HG02571 (cell line): Measurements from ENCODE around the gene ECSCR.
"Not testable (repeated sequence)": the region's sequence is repeated elsewhere in the genome, so short reads cannot be mapped to it uniquely, and the experiment has no call there.

Source experiments
- ATAC-seq: cut with Tn5 transposase; IDR thresholded peaks from one replicate; pipeline ENCODE4 v1.9.1; 2021; ENCODE audit warnings: mild to moderate bottlenecking, moderate library complexity; ENCODE audit not compliant: unreplicated experiment

ECSCR gene, protein sequence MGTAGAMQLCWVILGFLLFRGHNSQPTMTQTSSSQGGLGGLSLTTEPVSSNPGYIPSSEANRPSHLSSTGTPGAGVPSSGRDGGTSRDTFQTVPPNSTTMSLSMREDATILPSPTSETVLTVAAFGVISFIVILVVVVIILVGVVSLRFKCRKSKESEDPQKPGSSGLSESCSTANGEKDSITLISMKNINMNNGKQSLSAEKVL

DNA sequence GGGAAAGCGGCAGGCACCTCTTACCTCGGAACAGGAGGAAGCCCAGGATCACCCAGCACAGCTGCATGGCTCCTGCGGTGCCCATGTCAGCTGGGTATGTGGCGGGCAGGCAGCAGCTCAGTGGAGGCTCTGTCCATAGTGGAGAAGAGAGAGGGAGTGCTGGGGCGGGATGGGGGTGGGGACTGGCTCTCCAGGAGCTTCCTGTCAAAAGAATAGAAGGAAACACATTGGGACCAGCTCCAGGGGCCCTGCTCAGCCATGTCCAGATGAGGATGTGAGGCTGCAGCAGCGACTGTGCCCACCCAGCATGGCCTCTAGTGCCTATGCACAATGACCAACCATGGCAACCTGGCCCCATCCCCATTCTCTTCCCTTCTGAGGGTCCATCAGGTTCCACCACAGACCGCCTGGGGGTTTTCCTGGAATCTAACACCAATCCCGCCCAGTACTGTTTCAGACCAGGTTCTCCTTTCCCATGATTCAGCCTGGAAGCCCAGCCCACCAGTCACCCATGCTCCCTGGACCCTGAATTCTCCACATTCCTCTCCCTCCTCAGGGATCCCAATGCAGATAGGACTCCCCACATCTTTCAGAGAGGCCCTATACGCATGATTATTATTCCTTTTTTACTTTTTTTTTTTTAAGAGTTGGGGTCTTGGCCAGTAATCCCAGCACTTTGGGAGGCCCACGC, at the start of gene ECSCR:
TSS of gene ECSCR (minus strand) at position 158 of the 691 bp plus-strand sequence. CDS start at position 85, 73 bp downstream.
- no peak for ATAC-seq

DNA sequence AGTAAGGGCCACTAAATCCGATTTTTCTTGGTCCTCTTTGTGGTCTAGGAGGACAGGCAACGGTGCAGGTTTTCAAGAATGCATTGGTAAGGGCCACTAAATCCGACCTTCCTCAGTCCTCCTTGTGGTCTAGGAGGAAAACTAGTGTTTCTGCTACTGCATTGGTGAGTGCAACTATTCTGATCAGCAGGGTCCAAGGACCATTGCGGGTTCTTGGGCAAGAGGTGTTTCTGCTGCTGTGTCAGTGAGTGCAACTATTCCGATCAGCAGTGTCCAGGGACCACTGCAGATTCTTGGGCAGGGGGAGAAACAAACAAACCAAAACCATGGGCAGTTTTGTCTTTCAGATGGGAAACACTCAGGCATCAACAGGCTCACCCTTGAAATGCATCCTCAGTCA, 42.2 kb upstream of the ECSCR start:
- not testable (repeated sequence) for ATAC-seq

DNA sequence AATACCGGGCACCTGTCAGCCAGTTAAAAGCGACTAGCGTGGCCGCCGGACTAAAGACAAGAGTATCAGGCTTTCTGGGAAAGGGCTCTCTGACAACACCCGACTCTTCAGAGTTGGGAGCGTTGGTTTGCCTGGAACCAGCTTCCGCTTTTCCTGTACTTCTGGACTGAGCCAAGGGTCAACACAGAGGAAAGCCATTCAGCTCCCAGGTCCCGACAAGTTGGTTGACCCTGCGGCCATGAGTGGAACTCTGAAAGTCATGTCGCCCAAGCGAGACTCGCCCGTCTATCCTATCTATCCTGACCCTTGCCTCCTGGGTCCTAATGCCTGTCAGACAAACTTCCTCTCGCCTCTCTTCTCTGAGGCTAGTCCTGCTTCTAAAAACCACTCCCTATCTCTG, 41.3 kb upstream of the ECSCR start:
- not testable (repeated sequence) for ATAC-seq

DNA sequence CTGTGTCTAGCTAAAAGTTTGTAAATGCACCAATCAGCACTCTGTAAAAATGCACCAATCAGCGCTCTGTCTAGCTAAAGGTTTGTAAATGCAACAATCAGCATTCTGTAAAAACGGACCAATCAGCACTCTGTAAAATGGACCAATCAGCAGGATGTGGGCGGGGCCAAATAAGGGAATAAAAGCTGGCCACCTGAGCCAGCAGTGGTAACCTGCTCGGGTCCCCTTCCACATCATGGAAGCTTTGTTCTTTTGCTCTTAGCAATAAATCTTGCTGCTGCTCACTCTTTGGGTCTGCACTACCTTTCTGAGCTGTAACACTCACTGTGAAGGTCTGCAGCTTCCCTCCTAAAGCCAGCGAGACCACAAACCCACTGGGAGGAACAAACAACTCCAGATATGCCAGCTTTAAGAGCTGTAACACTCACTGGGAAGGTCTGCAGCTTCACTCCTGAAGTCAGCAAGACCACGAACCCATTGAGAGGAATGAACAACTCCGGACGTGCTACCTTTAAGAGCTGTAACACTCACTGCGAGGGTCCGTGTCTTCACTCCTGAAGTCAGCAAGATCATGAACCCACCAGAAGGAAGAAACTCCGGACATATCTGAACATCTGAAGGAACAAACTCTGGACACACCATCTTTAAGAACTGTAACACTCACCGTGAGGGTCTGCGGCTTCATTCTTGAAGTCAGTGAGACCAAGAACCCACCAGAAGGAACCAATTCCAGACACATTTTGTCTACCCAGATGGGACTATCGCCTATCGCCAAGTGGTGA, 40.7 kb upstream of the ECSCR start:
- not testable (repeated sequence) for ATAC-seq

DNA sequence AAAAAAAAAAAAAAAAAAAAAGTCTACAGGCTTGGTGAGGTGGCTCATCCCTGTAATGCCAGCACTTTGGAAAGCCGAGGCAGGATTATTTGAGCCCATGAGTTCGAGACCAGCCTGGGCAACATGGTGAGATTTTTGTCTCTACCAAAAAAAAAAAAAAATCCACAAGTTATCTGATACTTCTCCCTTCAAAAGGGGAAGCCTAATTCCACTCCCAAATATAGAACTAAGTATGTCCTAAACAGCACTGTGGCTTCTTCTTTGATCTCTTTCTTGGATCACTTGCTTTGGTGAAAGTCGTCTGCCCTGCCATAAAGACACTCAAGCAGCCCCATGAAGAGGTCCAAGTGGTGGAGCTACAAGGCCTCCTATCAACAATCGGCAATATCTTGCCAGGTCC, 38.8 kb upstream of the ECSCR start:
- no peak for ATAC-seq

DNA sequence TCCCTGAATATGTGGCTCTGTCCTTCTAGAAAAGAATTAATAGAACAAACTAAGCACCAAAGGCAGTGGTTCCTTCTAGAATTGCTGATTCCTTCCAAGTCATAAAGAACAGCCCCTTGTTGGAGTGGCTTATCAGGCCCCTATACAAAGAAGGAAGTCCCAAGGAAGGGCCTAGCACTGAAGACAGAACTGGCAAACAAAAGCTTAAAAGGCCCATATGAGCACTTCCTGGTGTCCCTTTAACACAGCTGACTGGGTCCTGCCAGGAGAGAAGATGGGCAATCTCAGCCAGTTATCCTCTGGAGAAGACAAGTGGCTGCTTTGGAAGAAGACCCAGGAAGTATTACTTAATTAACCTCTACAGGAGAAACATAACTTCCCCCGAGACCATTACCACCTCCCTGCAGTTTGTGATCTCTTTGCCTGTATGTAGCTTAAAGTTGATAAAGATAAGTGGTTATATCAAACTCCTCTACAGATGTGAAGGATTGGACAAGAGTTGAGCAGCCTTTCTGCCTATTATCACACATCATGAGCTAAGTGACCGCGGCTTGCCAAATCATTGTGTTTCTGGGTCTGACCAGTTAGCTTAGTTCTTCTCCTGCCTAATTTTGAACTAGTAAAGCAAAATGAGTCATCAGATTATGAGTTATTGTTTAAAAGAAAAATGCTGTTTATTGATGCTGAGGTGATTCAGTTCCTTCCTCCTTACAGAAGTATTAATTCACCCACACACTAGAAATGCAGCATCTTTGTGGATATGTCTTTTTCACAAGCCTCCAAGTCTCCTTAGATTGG, 33.3 kb upstream of the ECSCR start:
- ATAC-seq: no peak

DNA sequence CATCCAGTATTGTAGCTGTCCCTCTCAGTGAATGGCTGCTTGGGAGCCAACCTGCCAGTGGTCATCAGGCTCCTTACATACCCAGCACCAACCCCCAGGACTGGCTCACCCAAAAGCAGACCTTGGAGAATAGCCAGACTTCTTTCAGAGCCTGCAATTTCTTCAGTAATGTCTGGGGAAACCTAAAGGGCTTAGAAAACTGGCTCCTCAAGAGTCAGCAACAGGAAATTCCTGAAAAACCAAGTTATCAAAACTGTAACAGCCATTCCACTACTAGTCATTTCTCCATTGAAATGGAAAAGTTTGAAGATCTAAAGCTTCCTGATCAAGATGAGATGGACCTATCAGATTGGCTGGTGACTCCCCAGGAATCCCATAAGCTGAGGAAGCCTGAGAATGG, 32.3 kb upstream of the ECSCR start:
- no peak for ATAC-seq

DNA sequence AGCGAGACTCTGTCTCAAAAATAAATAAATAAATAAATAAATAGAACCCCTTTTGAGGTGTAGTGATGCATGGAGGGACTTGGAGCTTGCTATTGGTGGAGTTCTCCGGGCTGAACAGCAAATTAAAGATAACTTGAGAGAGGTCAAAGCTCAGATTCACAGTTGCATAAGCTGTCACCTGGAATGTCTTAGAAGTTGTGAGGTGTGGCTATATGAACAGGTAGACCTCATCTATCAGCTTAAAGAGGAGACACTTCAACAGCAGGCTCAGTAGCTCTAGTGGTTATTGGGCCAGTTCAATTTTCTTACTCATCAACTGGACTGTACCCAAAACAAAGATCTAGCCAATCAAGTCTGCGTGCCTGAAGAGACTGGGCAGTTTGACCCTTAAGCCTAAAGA, 31.7 kb upstream of the ECSCR start:
- no peak for ATAC-seq

DNA sequence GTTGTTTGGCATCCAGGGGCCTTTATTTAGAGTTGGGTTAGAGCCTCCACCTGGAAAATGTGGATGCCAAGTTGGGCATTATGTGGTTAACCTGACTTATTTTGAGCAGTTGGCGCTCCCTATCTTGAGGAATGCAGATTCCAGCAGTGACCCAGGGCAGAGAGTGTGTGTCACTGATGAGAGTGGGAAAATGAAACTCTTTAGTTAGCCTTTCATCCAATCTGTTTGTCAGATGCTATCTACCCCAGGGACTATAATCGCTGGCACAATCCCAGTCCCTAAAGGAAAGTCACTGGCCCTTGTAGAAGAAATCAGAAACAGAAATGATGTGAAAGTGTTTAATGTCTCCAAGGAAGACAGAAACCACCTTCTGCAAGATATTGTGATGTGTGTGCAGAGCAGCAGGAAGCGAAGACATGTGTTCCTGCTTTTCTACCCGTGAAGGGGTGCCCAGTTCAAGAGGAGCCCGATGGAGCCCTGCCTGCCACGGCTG, 30.2 kb upstream of the ECSCR start:
- no peak for ATAC-seq

DNA sequence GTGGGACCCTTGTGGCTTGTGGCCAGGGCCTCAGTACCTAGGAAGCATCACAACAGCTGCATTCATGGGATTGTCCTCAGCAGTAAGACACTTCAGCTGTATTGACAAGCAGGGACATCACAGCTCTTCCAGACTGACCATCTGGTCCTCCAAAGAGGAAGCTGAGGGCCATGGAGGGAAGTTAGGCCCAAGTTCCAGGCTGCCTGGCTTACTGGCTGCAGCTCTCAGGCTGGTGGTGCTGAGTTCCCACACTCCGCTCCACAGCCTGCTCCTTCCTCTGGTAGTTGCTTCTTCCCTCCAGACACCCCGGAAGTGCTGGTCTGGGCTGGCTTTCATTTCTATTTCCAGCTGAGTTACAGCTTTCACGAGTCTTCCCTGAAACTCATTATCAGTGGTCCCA, 25.7 kb upstream of the ECSCR start:
- ATAC-seq: no peak

DNA sequence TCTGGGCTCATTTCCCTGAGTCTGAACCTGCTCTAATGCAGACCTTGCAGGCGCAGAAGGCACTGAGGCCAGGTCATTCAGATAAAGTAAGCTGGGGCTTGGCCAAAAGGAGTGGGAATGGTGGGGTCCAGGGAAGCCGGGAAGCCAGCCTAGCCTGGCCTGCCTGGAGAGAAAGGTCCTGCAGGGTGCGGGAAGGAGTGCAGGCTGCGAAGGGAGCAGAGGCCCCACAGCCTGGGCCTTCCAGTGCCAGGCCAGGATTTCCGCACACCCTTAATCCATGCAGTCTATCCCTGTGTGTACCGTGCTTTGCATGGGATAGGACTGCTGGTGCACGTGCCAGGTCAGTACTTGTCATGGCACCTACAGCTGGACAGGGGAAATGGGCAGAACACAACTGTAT, 23.7 kb upstream of the ECSCR start:
- ATAC-seq: no peak

DNA sequence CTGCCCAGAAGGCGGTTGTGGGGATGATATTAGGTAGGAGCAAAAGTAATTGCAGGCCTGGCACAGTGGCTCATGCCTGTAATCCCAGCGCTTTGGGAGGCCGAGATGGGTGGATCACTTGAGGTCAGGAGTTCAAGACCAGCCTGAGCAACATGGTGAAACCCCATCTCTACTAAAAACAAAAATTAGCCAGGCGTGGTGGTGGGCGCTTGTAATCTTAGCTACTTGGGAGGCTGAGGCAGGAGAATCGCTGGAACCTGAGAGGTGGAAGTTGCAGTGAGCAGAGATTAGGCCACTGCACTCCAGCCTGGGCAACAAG, 20.3 kb upstream of the ECSCR start:
- ATAC-seq: not testable (repeated sequence)

DNA sequence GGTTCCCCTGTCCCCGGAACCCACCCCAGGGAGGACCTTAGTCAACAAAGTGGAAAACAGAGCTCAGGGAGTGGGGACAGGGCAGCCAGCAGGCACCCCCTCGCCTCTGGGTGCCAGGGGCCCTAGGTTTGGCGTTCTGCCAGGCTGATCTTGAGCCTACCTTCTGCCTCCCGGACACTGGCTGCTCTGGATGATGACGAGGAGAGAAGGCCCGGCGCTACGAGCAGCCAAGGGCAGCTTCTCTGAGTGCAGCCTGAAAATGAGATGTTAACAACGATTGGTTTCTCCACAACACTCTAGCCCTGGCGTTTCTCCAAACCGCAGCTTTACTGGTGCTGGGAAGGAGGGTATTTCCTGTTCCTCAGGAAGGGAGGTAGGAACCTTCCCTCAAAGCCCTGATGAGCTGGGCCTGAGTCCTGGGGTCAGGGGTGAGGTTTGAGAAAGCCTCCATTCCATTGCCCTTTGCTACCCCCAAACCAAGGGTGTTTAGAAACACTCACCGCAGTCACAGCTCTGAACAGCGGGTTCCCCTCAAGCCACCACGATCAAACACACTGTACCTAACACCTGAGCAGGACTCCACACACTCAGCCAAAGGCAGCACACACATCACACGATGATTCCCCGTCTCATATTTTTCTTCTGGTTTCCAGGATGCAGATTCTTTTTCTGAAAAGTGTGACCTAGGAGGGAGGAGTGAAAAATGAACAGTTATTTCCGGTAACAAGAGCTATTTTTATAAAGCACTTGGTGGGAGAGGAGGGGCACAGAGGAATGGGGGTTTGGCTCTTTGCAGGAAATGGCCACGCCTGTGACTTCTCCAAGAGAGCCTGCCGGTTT, 19.7 kb upstream of the ECSCR start, which contains the start of gene STING1:
TSS of gene STING1 (minus strand) at position 709 of the 840 bp plus-strand sequence. CDS start 1,054 bp downstream, outside the sequence.
- peak; percentile 61 for ATAC-seq

DNA sequence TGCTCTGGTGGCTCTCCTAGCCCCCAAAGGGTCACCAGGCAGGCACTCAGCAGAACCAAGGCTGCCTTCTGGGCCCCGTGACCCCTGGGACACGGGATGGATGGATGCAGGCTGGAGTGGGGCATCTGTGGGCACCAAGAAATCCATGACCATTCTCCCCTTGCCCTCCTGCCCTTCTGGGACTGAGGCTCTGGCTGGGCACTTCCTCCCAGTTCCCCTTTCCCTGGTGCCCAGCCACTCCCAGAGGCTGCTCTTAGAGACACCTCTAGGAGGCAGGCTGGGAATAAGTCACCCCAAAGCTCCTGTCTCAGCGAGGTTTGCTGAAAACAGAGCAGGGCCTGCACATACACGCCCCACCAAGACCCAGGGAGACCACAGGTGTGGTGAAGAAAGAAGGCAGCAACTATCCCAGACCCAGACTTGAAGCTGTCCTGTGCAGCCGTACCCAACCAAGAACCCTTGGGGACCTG, 19.1 kb upstream of the ECSCR start:
- peak; percentile 30 for ATAC-seq

DNA sequence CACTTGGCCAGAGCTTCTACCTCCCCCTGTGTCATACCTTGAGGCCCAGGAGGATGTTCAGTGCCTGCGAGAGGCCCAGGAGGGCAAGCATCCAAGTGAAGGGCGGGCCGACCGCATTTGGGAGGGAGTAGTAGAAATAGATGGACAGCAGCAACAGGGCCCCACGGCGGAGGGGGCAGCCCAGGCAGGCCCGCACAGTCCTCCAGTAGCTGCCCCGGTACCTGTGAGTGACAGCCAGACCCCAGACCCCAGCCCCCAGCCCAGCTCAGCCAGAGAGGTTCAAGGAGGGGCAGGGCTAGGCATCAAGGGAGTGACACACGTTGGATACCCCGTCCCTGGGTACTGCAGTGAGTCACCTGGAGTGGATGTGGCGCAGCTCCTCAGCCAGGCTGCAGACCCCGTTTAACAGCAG, 18.6 kb upstream of the ECSCR start:
- ATAC-seq: no peak

DNA sequence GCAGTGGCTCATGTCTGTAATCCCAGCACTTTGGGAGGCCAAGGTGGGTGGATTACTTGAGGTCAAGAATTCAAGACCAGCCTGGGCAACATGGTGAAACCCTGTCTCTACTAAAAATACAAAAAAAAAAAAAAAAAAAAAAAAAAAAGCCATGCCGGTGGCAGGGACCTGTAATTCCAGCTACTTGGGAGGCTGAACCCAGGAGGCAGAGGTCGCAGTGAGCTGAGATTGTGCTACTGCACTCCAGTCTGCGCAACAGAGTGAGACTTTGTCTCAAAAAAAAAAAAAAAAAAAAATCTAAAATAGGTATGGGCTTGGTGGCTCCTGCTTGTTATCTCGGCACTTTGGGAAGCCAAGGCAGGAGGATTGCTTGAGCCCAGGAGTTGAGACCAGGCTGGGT, 17.2 kb upstream of the ECSCR start:
- not testable (repeated sequence) for ATAC-seq

DNA sequence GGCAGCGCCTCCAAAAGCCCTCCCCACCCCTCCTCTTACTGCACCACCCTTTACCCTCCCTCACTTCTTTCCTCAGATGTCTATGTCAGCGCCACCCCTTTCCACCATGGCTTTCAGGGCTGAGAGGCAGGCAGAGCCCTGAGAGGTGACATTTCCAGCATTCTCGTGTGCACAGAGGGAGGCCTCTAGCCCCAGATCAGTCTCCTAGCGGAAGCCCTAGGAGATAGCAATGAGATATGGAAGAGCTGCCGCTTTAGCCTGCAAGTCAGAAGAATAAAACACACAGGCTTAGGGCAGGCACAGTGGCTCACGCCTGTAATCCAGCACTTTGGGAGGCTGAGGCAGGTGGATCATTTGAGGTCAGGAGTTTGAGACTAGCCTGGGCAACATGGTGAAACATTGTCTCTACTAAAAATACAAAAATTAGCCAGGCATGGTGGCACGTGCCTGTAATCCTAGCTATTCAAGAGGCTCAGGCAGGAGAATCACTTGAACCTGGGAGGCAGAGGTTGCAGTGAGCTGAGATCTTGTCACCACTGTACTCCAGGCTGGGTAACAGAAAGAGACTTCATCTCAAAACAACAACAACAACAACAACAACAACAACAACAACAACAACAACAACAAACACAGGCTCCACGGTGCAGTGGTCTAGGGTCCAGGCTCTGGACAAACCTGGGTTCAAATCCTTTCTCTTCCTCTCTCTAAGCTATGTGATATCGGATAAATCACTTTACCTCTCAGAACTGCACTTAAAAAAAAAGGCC, 16.3 kb upstream of the ECSCR start:
- ATAC-seq: not testable (repeated sequence)

DNA sequence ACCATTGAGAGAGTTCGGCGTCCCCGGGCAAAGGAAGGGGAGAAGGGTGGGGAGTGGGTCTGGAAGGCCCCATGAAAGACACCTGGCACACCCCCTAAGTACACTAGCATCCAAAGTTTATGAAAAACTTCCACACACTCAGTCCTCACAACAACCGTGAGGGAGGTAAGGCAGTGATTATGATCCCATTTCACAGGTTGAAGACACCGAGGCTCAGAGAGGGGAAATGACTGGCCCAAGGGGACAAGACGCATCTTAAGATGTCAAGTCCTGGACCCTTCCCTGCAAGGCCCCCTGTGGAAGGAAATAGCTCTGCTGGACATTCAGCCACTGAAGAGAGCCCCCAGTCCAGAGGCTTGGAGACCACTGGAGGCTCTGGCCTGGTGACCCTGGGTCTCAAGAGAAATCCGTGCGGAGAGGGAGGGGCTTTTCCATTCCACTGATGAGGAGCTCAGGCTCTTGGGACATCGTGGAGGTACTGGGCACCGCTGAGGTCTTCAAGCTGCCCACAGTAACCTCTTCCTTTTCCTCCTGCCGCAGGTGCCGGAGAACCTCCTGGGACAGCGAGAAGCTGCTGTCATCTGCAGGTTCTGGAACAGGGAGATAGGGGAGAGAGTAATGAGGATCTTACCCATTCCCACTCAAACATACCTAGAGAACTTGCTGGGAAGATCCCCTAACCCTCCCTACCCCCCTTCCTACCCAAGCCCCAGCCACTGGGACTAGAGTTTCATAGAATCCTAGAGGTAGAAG, 13.5 kb upstream of the ECSCR start:
- ATAC-seq: no peak
